RWPE1 (cell line): ENCODE data around the gene USP12.

Experiments used
- CTCF ChIA-PET: fragments of 350-600 bp; sonication (Branson Sonifier 250); formaldehyde crosslinking; extraction: SDS; loops from one replicate; lab custom pipeline; 2021; lab: Yijun Ruan, JAX
- POLR2A ChIA-PET: fragments of 400-600 bp; formaldehyde crosslinking; extraction: SDS; loops from one replicate; lab custom pipeline; 2020; ENCODE audit warnings: antibody characterized with exemption; ENCODE audit not compliant: low non-redundant PET; lab: Yijun Ruan, JAX
- DNase-seq: peaks from one replicate; pipeline ENCODE4 v3.0.0; 2012; ENCODE audit warnings: low spot score
- H3K27ac ChIP-seq: fragments of 450-650 bp; 2 replicates; pipeline ENCODE4 v1.5.1; 2017
- TF ChIP-seq, protein P1 (sequence below): fragments of 450-650 bp; conservative IDR thresholded peaks from 2 replicates; pipeline ENCODE4 v1.5.1; 2017; ENCODE audit warnings: low read depth, mild to moderate bottlenecking

The USP12 gene

DNA sequence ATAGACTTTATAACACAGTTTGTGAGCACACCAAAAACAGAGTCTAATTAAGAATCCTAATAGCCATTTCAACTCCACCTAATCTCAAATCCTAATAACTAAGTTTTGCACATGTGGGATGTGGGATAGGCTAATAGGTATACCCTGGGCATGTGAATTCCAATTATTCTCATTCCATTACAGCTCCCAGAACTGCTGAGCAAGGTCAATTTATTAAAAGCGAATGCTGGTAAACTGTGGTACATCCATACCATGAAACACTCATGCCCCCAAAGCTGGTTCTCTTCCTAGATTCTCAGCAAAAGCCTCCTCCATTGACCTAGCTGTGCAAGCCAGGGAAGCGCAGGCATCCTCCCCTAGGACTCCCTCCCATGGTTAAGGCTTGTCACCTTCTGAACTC lies 113.8 kb downstream of the USP12 start:
- TF ChIP-seq, protein P1, sequence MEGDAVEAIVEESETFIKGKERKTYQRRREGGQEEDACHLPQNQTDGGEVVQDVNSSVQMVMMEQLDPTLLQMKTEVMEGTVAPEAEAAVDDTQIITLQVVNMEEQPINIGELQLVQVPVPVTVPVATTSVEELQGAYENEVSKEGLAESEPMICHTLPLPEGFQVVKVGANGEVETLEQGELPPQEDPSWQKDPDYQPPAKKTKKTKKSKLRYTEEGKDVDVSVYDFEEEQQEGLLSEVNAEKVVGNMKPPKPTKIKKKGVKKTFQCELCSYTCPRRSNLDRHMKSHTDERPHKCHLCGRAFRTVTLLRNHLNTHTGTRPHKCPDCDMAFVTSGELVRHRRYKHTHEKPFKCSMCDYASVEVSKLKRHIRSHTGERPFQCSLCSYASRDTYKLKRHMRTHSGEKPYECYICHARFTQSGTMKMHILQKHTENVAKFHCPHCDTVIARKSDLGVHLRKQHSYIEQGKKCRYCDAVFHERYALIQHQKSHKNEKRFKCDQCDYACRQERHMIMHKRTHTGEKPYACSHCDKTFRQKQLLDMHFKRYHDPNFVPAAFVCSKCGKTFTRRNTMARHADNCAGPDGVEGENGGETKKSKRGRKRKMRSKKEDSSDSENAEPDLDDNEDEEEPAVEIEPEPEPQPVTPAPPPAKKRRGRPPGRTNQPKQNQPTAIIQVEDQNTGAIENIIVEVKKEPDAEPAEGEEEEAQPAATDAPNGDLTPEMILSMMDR = no peak
- POLR2A ChIA-PET = no interaction called here

DNA sequence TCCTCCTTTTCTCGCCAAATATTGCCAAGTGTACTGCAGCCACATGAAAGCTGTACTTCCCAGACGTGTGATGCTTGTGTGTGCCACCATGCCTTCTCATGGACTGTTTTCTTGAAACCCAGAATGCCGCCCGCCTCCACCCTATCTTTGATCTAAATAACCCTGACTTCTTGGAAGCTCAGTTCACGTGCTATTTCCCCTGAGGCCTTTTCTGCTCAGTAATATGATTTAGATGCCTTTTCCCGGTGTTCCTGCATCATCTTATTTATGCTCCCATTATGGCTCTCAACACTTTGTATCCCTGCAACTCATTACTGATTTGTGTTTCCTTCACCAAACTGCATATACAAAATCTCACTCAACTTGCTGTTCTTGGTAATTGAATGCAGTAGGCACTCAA lies 116.1 kb downstream of the USP12 start:
- no peak for DNase-seq
- no peak overlapping the region for H3K27ac ChIP-seq
- TF ChIP-seq, protein P1 = no peak
- ChIA-PET CTCF (no interaction called here), POLR2A (no interaction called here)

More for the DNA sequence above, 113.8 kb downstream of the USP12 start:
- CTCF ChIA-PET = no interaction called here
- no peak overlapping the region for H3K27ac ChIP-seq
- no peak for DNase-seq

DNA sequence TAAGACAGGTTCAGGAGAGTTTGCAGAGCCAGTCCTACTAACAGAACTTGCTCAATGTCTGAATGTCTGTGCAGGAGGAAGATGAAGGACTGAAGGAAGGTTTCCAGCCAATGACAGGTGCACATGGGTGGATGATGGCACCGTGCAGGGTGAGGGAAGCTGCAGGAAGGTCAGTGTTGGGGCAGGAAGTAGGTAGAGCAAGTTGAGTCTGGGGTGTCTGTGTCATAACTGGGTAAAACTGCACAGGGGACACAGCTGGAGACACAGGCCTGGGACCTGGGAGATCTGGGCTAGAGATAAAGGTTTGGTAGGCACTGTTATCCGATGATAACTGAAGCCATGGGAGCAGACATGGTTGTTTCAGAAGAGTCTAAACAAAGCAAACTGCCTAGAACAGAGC lies 116.9 kb downstream of the USP12 start:
- POLR2A ChIA-PET = no interaction called here
- CTCF ChIA-PET = no interaction called here
- DNase-seq = no peak
- TF ChIP-seq, protein P1 = no peak
- H3K27ac ChIP-seq = peak overlapping the region; percentile 72

DNA sequence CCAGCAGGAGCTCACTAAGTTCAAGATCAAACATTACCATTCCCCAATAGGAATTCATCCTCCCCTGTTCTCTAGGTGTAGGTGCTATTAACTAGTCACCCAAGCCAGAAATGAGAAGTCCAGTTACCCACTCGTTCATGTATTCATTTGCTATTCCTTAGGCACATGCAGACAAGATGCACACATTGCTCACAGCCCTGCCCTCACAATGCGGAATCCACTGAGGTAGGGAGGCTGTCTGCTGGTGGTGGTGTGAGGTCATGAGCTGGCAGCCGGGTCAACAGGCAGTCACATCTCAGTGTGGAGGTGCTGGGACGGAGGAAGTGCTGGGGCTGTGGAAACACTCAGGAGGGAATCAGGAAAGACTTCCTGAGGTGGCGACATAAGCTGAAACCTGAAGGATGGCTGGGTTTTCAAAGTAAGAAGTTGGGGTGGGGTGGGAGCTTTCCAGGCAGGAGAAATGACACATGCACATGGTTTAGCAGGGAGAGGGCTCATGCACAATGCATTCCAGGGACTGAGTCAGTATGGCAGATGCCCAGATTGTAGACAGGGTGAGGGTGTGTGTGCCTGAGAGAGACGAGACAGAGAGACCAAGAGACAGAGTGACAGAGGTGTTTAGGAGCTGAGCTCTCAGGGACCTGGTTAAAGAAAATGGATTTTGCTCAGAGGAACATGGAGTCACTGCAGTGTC lies 117.6 kb downstream of the USP12 start:
- peak overlapping the region; percentile 72 for H3K27ac ChIP-seq
- POLR2A ChIA-PET = no interaction called here
- TF ChIP-seq, protein P1 = no peak
- CTCF ChIA-PET = no interaction called here
- peak; percentile 87 for DNase-seq

DNA sequence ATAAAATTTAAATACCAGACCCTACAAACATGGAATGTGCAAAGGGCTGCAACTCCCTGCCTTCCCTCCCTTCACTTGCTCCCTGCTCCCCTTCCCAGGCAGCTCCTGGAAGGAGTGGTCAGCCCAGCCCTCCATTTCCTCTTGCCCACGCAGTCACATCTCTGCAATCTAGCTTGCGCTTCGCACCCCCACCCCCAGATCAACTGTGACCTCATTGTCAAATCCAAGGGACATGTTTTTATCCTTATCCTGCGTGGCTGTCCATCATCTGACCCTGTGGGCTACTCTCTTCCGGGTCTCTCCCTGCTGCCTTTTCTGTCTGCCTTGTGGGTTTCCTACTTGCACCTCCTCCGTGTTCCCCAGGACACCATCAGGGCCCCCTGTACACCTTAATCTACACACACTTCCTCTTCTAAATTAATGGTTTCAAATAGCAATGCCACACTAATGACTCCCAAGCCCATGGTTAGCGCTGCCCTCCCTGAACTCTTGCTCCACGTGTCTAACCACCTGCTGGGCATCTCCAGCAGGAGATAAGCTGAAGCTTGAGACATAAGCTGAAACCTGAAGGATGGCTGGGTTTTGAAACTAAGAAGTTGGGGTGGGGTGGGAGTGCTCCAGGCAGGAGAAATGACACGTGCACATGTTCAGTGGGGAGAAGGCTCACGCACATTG lies 118.3 kb downstream of the USP12 start:
- CTCF ChIA-PET = no interaction called here
- no peak for DNase-seq
- peak overlapping the region; percentile 72 for H3K27ac ChIP-seq
- POLR2A ChIA-PET = no interaction called here
- TF ChIP-seq, protein P1 = no peak

DNA sequence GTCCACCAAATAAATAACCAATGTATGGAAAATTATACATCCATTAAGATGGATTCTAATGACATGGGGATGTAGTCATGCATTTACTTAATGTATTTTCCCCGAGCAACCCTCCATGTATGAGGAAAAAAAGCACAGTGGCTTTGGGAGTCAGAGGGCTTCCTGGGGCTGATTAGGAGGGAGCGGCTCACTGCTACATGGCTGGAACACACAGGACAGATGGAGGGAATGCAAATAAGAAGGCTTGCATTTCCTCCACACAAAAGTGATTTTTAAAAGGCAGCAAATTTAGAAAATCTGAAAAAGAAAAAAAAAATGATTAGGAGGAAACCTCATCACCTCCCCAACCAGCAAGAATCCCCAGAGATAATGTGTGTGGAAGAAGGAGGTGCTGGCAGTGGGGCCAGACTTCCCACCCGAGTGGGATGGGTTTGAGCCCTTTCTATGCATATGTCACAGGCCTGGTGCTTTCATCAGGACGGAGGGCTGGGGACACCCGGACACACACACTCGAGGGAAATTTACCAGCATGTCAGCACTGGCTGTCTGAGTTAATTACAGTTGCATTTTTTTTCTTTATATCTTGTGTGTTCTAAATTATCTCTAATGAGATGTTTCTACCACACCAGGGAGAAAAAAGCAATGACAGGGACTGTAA lies 118.9 kb downstream of the USP12 start:
- H3K27ac ChIP-seq = no peak overlapping the region
- CTCF ChIA-PET = no interaction called here
- no peak for DNase-seq
- TF ChIP-seq, protein P1 = no peak
- POLR2A ChIA-PET = no interaction called here
